Measurements from ENCODE around the gene SYNDIG1L. TPM values are rescaled to one million over a fixed set of nuclear protein-coding genes. Genes with fewer than 3 reads are reported as not detected.

SYNDIG1L gene
- total and polyA plus RNA-seq, 9 of the 15 experiments (the other 6 are each of a cell fraction or from before 2014, with no cell fraction given), result not detected

DNA sequence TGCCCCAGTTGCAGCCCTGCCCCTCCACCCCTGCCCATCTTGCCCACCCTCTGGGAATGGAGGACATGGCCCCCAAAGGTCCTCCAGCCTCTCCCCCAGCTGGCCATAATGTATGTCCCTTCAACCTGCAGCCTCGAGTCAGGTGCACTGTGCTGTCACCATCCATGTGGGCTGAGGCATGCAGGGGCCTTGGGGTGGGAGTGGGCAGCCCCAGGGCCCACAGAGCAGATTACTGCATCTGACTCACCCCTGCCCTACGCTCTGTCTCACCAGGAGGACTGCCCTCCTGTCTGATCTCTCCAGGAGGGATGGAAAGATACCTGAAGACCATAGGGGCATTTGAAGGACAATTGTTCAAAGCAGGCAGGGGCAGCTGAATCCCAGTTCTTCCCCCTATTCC lies 13.3 kb downstream of the SYNDIG1L start:
- BruUV-seq (replicated peaks), result no TSS peak
- no peak overlapping the region for H2AFZ ChIP-seq (ENCODE audit: low read depth, low read length)
- no peak for FAIRE-seq
- no peak overlapping the region for H3K9ac ChIP-seq (ENCODE audit: insufficient read depth in 1 of 2, low read depth in 2 of 2, low read length in 2 of 2)
- ChIA-PET CTCF (ENCODE audit: low intra/inter-chr PET ratio) (no interaction called here), POLR2A (interaction anchor here (0.7 kb wide), 1 partner anchor 60 kb away, joined by 3 read pairs; no protein-coding TSS in a partner anchor)
- no peaks in the 10 kb centered on the region for H3K79me2 ChIP-seq (ENCODE audit: control insufficient read depth, insufficient read depth, low read length)
- H3K4me2 ChIP-seq (ENCODE audit: insufficient read depth, low read length), result no peak overlapping the region
- H4K20me1 ChIP-seq (replicated peaks; ENCODE audit: control insufficient read depth, insufficient read depth, low read length), result no peaks in the 10 kb centered on the region; the same call in 1 of the 2 replicates
- in situ Hi-C loops (cut with MboI) (no loop called here), intact Hi-C loops (cut with micrococcal nuclease) (no loop called here)
- H3K9me3 ChIP-seq (replicated peaks; ENCODE audit: control insufficient read depth, insufficient read depth, low read depth, low read length), result no peaks in the 10 kb centered on the region
- no peaks in the 10 kb centered on the region for H3K9me1 ChIP-seq (ENCODE audit: control insufficient read depth, insufficient read depth, low read length)
- no peak for DNase-seq (ENCODE audit: extremely low read depth in 1 of 4, low spot score in 3 of 4)
- WGBS (ENCODE audit: insufficient coverage, low coverage, missing lambda C conversion rate), result 0% methylated on average over 1 of the region's 2 CpGs
- no peaks in the 10 kb centered on the region for H3K36me3 ChIP-seq (ENCODE audit: control insufficient read depth, insufficient read depth, low read length)
- H3K27ac ChIP-seq (ENCODE audit: extremely low read depth, low read depth, low read length), result no peak overlapping the region
- no peaks in the 10 kb centered on the region for H3K4me1 ChIP-seq (replicated peaks in 1 of 2; ENCODE audit: control insufficient read depth in 2 of 2, insufficient read depth in 2 of 2, low read length in 2 of 2)
- H3K4me3 ChIP-seq, result no peak overlapping the region
- peaks cover 0 to 14% of the 10 kb centered on the region in 2 experiments; a peak in 3 of 5 replicates for H3K27me3 ChIP-seq (ENCODE audit: control insufficient read depth in 2 of 2, insufficient read depth in 2 of 2, low read length in 2 of 2)
- ATAC-seq, result no peak
- TF ChIP-seq RNF2 (IDR thresholded peaks at IDR 0.05) (no peak), OTX1 (CRISPR knock-in tag; IDR thresholded peaks at IDR 0.05) (no peak), NONO (IDR thresholded peaks at IDR 0.05; ENCODE audit: low read depth in 2 of 2, low read length in 1 of 2) (no peak), ZNF23 (CRISPR knock-in tag; IDR thresholded peaks at IDR 0.05) (no peak), XRCC3 (IDR thresholded peaks at IDR 0.05) (no peak), ZNF584 (CRISPR knock-in tag; IDR thresholded peaks at IDR 0.05; ENCODE audit: low read depth) (no peak), NCOA2 (IDR thresholded peaks at IDR 0.05; ENCODE audit: partially characterized antibody in 2 of 2) (no peak), KLF16 (IDR thresholded peaks at IDR 0.05) (no peak), SP2 (IDR thresholded peaks at IDR 0.05; ENCODE audit: extremely low read depth, low read depth, low read length, poor library complexity, severe bottlenecking) (no peak), NFXL1 (CRISPR knock-in tag; IDR thresholded peaks at IDR 0.05) (no peak), SIN3B (IDR thresholded peaks at IDR 0.05; ENCODE audit: low read depth) (no peak), GABPA (tag; conservative IDR thresholded peaks at IDR 0.05; ENCODE audit: low read depth) (no peak)
- TF ChIP-seq, protein P1, sequence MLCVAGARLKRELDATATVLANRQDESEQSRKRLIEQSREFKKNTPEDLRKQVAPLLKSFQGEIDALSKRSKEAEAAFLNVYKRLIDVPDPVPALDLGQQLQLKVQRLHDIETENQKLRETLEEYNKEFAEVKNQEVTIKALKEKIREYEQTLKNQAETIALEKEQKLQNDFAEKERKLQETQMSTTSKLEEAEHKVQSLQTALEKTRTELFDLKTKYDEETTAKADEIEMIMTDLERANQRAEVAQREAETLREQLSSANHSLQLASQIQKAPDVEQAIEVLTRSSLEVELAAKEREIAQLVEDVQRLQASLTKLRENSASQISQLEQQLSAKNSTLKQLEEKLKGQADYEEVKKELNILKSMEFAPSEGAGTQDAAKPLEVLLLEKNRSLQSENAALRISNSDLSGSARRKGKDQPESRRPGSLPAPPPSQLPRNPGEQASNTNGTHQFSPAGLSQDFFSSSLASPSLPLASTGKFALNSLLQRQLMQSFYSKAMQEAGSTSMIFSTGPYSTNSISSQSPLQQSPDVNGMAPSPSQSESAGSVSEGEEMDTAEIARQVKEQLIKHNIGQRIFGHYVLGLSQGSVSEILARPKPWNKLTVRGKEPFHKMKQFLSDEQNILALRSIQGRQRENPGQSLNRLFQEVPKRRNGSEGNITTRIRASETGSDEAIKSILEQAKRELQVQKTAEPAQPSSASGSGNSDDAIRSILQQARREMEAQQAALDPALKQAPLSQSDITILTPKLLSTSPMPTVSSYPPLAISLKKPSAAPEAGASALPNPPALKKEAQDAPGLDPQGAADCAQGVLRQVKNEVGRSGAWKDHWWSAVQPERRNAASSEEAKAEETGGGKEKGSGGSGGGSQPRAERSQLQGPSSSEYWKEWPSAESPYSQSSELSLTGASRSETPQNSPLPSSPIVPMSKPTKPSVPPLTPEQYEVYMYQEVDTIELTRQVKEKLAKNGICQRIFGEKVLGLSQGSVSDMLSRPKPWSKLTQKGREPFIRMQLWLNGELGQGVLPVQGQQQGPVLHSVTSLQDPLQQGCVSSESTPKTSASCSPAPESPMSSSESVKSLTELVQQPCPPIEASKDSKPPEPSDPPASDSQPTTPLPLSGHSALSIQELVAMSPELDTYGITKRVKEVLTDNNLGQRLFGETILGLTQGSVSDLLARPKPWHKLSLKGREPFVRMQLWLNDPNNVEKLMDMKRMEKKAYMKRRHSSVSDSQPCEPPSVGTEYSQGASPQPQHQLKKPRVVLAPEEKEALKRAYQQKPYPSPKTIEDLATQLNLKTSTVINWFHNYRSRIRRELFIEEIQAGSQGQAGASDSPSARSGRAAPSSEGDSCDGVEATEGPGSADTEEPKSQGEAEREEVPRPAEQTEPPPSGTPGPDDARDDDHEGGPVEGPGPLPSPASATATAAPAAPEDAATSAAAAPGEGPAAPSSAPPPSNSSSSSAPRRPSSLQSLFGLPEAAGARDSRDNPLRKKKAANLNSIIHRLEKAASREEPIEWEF (CRISPR knock-in tag; IDR thresholded peaks at IDR 0.05), result no peak
- TF ChIP-seq, protein P2, sequence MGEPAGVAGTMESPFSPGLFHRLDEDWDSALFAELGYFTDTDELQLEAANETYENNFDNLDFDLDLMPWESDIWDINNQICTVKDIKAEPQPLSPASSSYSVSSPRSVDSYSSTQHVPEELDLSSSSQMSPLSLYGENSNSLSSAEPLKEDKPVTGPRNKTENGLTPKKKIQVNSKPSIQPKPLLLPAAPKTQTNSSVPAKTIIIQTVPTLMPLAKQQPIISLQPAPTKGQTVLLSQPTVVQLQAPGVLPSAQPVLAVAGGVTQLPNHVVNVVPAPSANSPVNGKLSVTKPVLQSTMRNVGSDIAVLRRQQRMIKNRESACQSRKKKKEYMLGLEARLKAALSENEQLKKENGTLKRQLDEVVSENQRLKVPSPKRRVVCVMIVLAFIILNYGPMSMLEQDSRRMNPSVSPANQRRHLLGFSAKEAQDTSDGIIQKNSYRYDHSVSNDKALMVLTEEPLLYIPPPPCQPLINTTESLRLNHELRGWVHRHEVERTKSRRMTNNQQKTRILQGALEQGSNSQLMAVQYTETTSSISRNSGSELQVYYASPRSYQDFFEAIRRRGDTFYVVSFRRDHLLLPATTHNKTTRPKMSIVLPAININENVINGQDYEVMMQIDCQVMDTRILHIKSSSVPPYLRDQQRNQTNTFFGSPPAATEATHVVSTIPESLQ (CRISPR knock-in tag; IDR thresholded peaks at IDR 0.05), result no peak
- TF ChIP-seq, protein P3, sequence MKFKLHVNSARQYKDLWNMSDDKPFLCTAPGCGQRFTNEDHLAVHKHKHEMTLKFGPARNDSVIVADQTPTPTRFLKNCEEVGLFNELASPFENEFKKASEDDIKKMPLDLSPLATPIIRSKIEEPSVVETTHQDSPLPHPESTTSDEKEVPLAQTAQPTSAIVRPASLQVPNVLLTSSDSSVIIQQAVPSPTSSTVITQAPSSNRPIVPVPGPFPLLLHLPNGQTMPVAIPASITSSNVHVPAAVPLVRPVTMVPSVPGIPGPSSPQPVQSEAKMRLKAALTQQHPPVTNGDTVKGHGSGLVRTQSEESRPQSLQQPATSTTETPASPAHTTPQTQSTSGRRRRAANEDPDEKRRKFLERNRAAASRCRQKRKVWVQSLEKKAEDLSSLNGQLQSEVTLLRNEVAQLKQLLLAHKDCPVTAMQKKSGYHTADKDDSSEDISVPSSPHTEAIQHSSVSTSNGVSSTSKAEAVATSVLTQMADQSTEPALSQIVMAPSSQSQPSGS (CRISPR knock-in tag; IDR thresholded peaks at IDR 0.05), result no peak

All from K562 (cell line).